Amniotic stem cell (primary cell): ENCODE data around the gene RNF20.
A peak's percentile ranks its signal among the peaks of the same experiment; 100 is the strongest.
"Not testable (repeated sequence)": the region's sequence is repeated elsewhere in the genome, so short reads cannot be mapped to it uniquely, and the experiment has no call there.

Source experiments
- DNase-seq: peaks from one replicate; lab custom pipeline; 2025; lab: John Stamatoyannopoulos, UW

RNF20 gene

GRCh38 chr9:101533334-101534204 is at the start of gene RNF20:
Gene RNF20, plus strand, starts transcription at chr9:101533853. Its CDS starts 1,571 bp downstream, at chr9:101535424.
- peak; percentile 99 for DNase-seq

GRCh38 chr9:101484046-101484445 is 49.6 kb upstream of the RNF20 start:
- no peak for DNase-seq

DNA sequence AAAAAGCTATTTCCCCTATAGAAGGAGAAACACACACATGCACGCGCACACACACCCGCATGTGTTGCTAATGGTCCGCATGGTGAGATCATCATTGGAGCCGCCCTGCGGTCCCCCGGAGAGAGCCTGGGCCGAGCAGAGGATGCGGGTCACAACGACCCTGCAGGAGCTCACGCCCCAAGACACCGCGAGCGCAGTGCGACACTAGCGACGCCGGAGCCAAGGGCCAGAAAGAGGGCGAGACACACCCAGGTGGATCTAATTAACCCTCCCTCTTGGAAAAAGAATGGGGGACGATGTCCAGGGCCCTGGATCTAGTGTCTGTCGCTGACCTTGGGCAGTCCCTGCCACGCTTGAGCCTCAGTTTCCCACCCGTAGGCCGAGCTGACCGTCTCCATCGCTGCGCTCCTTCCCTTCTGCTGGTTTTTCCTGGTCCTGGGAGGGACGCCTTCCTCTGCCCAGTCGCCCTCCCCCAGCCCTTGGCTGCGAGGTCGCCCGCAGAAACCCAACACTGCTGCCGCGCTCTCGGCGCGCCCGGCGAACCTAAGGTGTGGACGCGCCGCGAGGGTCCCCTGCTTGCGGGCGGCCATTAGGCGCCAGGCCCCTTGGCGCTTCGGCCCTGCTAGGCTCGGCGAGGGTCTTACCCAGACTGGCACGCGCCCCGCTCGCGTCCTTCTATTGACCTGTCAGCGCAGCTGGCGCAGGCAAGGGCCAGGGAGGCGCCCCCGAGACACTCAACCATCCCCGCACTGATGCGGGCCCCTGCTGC is 47.5 kb upstream of the RNF20 start:
- DNase-seq, result no peak

GRCh38 chr9:101486693-101487442 is 46.8 kb upstream of the RNF20 start:
- DNase-seq, result peak; percentile 67

- no peak for DNase-seq
These were observed 46.2 kb upstream of the RNF20 start for GRCh38 chr9:101487443-101487840.

GRCh38 chr9:101495810-101496209 is 37.8 kb upstream of the RNF20 start:
- peak; percentile 78 for DNase-seq

GRCh38 chr9:101498323-101498722 is 35.3 kb upstream of the RNF20 start:
- no peak for DNase-seq

DNA sequence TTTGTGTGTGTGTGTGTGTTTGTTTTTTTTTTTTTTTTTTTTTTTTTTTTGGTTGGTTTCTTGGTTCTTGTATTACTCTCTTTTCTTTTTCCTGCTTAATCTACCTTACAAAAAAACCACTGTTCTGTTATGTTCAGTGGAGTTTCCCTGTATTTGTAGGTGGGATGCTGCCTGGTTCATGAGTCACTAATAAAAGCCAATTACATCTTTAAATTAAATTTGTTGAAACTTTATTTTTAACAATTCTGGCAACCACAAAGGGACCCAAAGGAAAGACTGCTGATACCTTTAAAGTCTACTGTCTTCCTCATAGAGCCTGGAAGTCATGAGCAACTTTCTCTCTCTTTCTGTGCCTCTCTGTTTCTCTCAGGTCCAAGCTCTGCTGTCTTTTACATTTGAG is 29.5 kb upstream of the RNF20 start:
- no peak for DNase-seq

- no peak for DNase-seq
These were observed 25.4 kb upstream of the RNF20 start for GRCh38 chr9:101508211-101508610.

- DNase-seq, result no peak
These were observed 24.1 kb upstream of the RNF20 start for GRCh38 chr9:101509572-101509971.

- DNase-seq, result no peak
These were observed 23.2 kb upstream of the RNF20 start for GRCh38 chr9:101510459-101510858.

GRCh38 chr9:101511009-101511408 is 22.6 kb upstream of the RNF20 start:
- DNase-seq, result no peak

DNA sequence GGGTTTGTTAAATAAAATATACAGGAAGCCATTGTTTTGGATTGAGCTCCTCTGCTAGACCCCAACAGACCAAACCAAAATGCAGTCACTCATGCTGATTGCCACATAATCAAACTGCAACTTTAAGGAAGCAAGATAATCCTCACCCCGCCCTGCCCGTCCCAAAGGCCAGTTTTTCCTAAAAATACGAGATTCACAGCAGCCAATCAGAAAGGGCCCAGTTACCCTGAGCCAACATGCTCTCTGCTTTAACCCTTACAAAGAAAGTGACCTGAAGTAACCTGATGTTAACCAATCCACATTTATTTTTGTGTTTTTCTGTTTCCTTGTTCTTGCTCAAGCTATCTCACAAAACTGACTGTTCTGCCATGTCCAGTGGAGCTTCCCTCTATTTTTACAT is 21.5 kb upstream of the RNF20 start:
- DNase-seq, result no peak

DNA sequence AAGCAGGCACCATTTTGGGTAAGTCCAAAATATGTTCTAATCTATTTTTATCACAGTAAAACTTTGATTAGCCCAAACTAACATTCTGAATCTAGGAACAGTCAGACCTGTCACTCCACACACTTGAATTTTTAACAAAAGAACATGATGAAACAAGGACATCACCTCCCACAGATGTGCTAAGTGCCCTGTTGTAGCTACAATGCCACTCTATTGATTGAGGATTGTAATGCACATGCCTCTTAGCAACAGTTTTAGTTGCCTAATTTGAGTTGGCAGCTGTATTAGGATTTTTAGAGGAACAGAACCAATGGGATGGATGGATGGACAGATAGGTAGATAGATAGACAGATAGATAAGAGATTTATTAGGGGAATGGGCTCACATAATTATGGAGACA is 20.3 kb upstream of the RNF20 start:
- DNase-seq, result no peak

GRCh38 chr9:101514071-101514470 is 19.6 kb upstream of the RNF20 start:
- peak; percentile 30 for DNase-seq

DNA sequence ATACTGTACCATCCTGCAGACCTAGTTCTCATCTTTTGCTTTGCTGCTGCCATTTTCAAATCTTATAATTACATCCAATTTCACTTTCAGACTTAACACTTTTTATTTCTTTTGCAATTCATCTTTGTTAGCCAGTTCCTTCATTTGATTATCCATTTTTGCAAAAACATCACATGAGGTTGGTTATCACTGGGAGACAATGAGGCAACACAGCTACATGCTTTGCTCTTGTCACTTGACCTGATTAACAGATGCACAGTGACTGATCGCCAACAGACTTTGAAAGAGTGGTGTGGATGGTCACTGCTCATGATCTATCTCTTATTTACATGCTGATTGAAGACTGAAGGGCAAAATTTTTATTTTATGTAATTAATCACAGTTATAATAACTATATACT is 17.0 kb upstream of the RNF20 start:
- DNase-seq, result no peak

DNA sequence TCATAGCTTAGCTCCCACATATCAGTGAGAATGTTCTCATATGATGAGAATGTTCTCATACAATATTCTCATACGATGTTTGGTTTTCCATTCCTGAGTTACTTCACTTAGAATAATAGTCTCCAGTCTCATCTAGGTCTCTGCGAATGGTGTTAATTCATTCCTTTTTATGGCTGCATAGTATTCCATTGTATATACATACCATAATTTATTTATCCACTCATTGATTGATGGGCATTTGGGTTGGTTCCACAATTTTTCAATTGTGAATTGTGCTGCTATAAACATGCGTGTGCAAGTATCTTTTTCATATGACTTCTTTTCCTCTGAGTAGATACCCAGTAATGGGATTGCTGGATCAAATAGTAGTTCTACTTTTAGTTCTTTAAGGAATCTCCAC is 15.2 kb upstream of the RNF20 start:
- DNase-seq, result not testable (repeated sequence)

- no peak for DNase-seq
These were observed 9.3 kb upstream of the RNF20 start for GRCh38 chr9:101524371-101524770.

GRCh38 chr9:101527066-101527465 is 6.6 kb upstream of the RNF20 start:
- DNase-seq, result no peak

- no peak for DNase-seq
These were observed 5.6 kb upstream of the RNF20 start for GRCh38 chr9:101528015-101528414.

- DNase-seq, result peak; percentile 60
These were observed 3.5 kb upstream of the RNF20 start for GRCh38 chr9:101530076-101530711.

GRCh38 chr9:101536351-101536750 is 2.7 kb downstream of the RNF20 start:
- DNase-seq, result no peak
